GM23338 (cell line): ENCODE data around the gene CXCL9. TPM values are rescaled to one million over a fixed set of nuclear protein-coding genes. Genes with fewer than 3 reads are reported as not detected.

ENCODE experiments used
- ATAC-seq: fragments of 200-7000 bp; cut with Tn5 transposase; 3 replicates; pipeline ENCODE4 v1.9.1; 2020
- DNase-seq: peaks from one replicate; pipeline ENCODE4 v3.0.0-alpha.2; 2015; ENCODE audit warnings: low spot score
- H2AFZ ChIP-seq: fragments of 200-600 bp; sonication (generic); 2 replicates; pipeline ENCODE4 v1.8.0; 2016; ENCODE audit warnings: antibody characterized with exemption, mild to moderate bottlenecking, moderate library complexity
- H3F3A ChIP-seq: fragments of 200-600 bp; sonication (generic); replicated peaks from 2 replicates; pipeline ENCODE4 v1.8.0; 2017; ENCODE audit warnings: antibody characterized with exemption, mixed run types, low read depth
- H3K27ac ChIP-seq: fragments of 200-600 bp; sonication (generic); 2 replicates; pipeline ENCODE4 v1.6.1; 2016; ENCODE audit warnings: low read depth
- H3K27me3 ChIP-seq: fragments of 200-600 bp; sonication (generic); 2 replicates; pipeline ENCODE4 v1.8.0; 2016; ENCODE audit warnings: mild to moderate bottlenecking, mixed run types, moderate library complexity; ENCODE audit not compliant: insufficient read depth
- H3K36me3 ChIP-seq: fragments of 200-600 bp; sonication (generic); 2 replicates; pipeline ENCODE4 v1.8.0; 2016; ENCODE audit warnings: mild to moderate bottlenecking; ENCODE audit not compliant: insufficient read depth
- H3K4me1 ChIP-seq: fragments of 200-600 bp; sonication (generic); 2 replicates; pipeline ENCODE4 v1.8.0; 2016; ENCODE audit warnings: mild to moderate bottlenecking, moderate library complexity; ENCODE audit not compliant: insufficient read depth
- H3K4me2 ChIP-seq: fragments of 200-600 bp; sonication (generic); 2 replicates; pipeline ENCODE4 v1.7.1; 2017; ENCODE audit warnings: mixed run types
- H3K4me3 ChIP-seq: fragments of 200-600 bp; sonication (generic); 2 replicates; pipeline ENCODE4 v1.6.1; 2016; ENCODE audit warnings: mixed run types
- H3K79me2 ChIP-seq: fragments of 200-600 bp; sonication (generic); replicated peaks from 2 replicates; pipeline ENCODE4 v1.8.0; 2017; ENCODE audit warnings: mild to moderate bottlenecking; ENCODE audit not compliant: insufficient read depth
- H3K9me2 ChIP-seq: fragments of 200-600 bp; sonication (generic); 2 replicates; pipeline ENCODE4 v1.8.0; 2017; ENCODE audit not compliant: insufficient read depth
- H4K20me1 ChIP-seq: fragments of 200-600 bp; sonication (generic); replicated peaks from 2 replicates; pipeline ENCODE4 v1.8.0; 2017; ENCODE audit warnings: mild to moderate bottlenecking; ENCODE audit not compliant: insufficient read depth
- H3K27ac Mint-ChIP-seq: 2 replicates; pipeline ENCODE4 v1.8.0; 2020; ENCODE audit warnings: inconsistent platforms, mild to moderate bottlenecking, moderate library complexity, mixed read lengths
- H3K27me3 Mint-ChIP-seq: 3 replicates; pipeline ENCODE4 v1.8.0; 2022; ENCODE audit warnings: low read depth, mild to moderate bottlenecking, moderate library complexity, mixed read lengths, inconsistent platforms; ENCODE audit not compliant: insufficient read depth, poor library complexity
- H3K36me3 Mint-ChIP-seq: 3 replicates; pipeline ENCODE4 v1.8.0; 2021; ENCODE audit warnings: low read depth, mild to moderate bottlenecking, inconsistent platforms, moderate library complexity, mixed read lengths
- H3K4me1 Mint-ChIP-seq: 3 replicates; pipeline ENCODE4 v1.8.0; 2020; ENCODE audit warnings: mild to moderate bottlenecking, inconsistent platforms, mixed read lengths
- H3K4me3 Mint-ChIP-seq: 3 replicates; pipeline ENCODE4 v1.8.0; 2021; ENCODE audit warnings: moderate library complexity, mild to moderate bottlenecking, inconsistent platforms, mixed read lengths
- H3K9me3 Mint-ChIP-seq: 3 replicates; pipeline ENCODE4 v1.8.0; 2020; ENCODE audit warnings: moderate library complexity, mild to moderate bottlenecking, inconsistent platforms, mixed read lengths
- CREB1 ChIP-seq: fragments of 250-450 bp; sonication (Bioruptor Pico); IDR thresholded peaks from 2 replicates; pipeline ENCODE4 v1.5.0; 2020; ENCODE audit warnings: low read depth, mild to moderate bottlenecking, moderate library complexity
- EZH2 ChIP-seq: fragments of 200-600 bp; sonication (generic); IDR thresholded peaks from one replicate; pipeline ENCODE4 v1.8.0; 2017; ENCODE audit warnings: antibody characterized with exemption, mild to moderate bottlenecking, low read depth; ENCODE audit not compliant: unreplicated experiment
- EZH2phosphoT487 ChIP-seq: fragments of 200-600 bp; sonication (generic); IDR thresholded peaks from one replicate; pipeline ENCODE4 v1.8.1; 2018; ENCODE audit warnings: antibody characterized with exemption; ENCODE audit not compliant: unreplicated experiment
- JUNB ChIP-seq: IDR thresholded peaks from one replicate; pipeline ENCODE4 v1.6.1; 2016; ENCODE audit warnings: antibody characterized with exemption; ENCODE audit not compliant: unreplicated experiment
- NANOG ChIP-seq: IDR thresholded peaks from 2 replicates; pipeline ENCODE4 v1.6.1; 2016; ENCODE audit warnings: antibody characterized with exemption, borderline replicate concordance
- POLR2AphosphoS5 ChIP-seq: IDR thresholded peaks from 2 replicates; pipeline ENCODE4 v1.6.1; 2016; ENCODE audit warnings: antibody characterized with exemption, low read depth
- REST ChIP-seq: IDR thresholded peaks from one replicate; pipeline ENCODE4 v1.6.1; 2018; ENCODE audit warnings: antibody characterized with exemption; ENCODE audit not compliant: unreplicated experiment
- STAT1 ChIP-seq: IDR thresholded peaks from one replicate; pipeline ENCODE4 v1.6.1; 2016; ENCODE audit warnings: antibody characterized with exemption; ENCODE audit not compliant: unreplicated experiment
- ZNF114 ChIP-seq: fragments of 250-450 bp; sonication (Bioruptor Pico); IDR thresholded peaks from 2 replicates; pipeline ENCODE4 v1.5.0; 2020; ENCODE audit warnings: mild to moderate bottlenecking, moderate library complexity
- ZNF331 ChIP-seq: fragments of 250-450 bp; sonication (Bioruptor Pico); IDR thresholded peaks from 2 replicates; pipeline ENCODE4 v1.5.0; 2020; ENCODE audit warnings: low read depth, mild to moderate bottlenecking, moderate library complexity
- polyA plus RNA-seq: library from polyadenylated mRNA; unstranded; fragments of >200 nt; fragmentation: Nextera tagmentation; extraction: Ambion mirVana; gene quantifications from 2 replicates; pipeline ENCODE4 v1.2.1, GENCODE V29; 2016
- total RNA-seq: library from RNA; depleted of rRNA; stranded (reverse); fragments of >200 nt; shearing (Covaris generic); gene quantifications from 2 replicates; pipeline ENCODE4 v1.2.3, GENCODE V29; 2014
- TF ChIP-seq, protein P1 (sequence below): IDR thresholded peaks from 2 replicates; pipeline ENCODE4 v1.6.1; 2016; ENCODE audit warnings: antibody characterized with exemption
- TF ChIP-seq, protein P2 (sequence below), 2 experiments: fragments of 200-600 bp in 1 of 2; sonication (generic) in 1 of 2; conservative IDR thresholded peaks; 2 replicates each; pipeline versions ENCODE4 v1.5.1 to v1.6.1; 2016 to 2017; ENCODE audit warnings: antibody characterized with exemption in 2 of 2, low read depth in 2 of 2, mild to moderate bottlenecking in 2 of 2, moderate library complexity in 1 of 2
- TF ChIP-seq, protein P3 (sequence below): fragments of 250-450 bp; sonication (Bioruptor Pico); IDR thresholded peaks from 2 replicates; pipeline ENCODE4 v1.5.0; 2020; ENCODE audit warnings: mild to moderate bottlenecking, moderate library complexity

The CXCL9 gene
- total and polyA plus RNA-seq, 2 experiments from 2014 or later = not detected

- Histone ChIP-seq H3K4me3 (no peak overlapping the region), H3K4me2 (0 out of 2 replicates have a peak overlapping the region, but pooled peaks have one; percentile 31), H3K4me1 (peaks cover 14% of the 10 kb centered on the region), H3K36me3 (no peaks in the 10 kb centered on the region), H3F3A (no peaks in the 10 kb centered on the region), H2AFZ (peak overlapping the region; percentile 76), H3K9me2 (no peaks in the 10 kb centered on the region), H3K27me3 (no peaks in the 10 kb centered on the region), H3K79me2 (no peaks in the 10 kb centered on the region), H4K20me1 (no peaks in the 10 kb centered on the region), H3K27ac (0 out of 2 replicates have a peak overlapping the region, but pooled peaks have one; percentile 1)
- ATAC-seq (peak; percentile 38), DNase-seq (no peak)
- peaks cover 20% of the 10 kb centered on the region for H3K4me1 Mint-ChIP-seq
- TF ChIP-seq, protein P1, sequence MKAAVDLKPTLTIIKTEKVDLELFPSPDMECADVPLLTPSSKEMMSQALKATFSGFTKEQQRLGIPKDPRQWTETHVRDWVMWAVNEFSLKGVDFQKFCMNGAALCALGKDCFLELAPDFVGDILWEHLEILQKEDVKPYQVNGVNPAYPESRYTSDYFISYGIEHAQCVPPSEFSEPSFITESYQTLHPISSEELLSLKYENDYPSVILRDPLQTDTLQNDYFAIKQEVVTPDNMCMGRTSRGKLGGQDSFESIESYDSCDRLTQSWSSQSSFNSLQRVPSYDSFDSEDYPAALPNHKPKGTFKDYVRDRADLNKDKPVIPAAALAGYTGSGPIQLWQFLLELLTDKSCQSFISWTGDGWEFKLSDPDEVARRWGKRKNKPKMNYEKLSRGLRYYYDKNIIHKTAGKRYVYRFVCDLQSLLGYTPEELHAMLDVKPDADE = no peak
- no peak for TF ChIP-seq NANOG
- no peak for TF ChIP-seq REST
- TF ChIP-seq JUNB = no peak
- TF ChIP-seq ZNF331 (CRISPR knock-in tag) = no peak
- TF ChIP-seq, protein P2, sequence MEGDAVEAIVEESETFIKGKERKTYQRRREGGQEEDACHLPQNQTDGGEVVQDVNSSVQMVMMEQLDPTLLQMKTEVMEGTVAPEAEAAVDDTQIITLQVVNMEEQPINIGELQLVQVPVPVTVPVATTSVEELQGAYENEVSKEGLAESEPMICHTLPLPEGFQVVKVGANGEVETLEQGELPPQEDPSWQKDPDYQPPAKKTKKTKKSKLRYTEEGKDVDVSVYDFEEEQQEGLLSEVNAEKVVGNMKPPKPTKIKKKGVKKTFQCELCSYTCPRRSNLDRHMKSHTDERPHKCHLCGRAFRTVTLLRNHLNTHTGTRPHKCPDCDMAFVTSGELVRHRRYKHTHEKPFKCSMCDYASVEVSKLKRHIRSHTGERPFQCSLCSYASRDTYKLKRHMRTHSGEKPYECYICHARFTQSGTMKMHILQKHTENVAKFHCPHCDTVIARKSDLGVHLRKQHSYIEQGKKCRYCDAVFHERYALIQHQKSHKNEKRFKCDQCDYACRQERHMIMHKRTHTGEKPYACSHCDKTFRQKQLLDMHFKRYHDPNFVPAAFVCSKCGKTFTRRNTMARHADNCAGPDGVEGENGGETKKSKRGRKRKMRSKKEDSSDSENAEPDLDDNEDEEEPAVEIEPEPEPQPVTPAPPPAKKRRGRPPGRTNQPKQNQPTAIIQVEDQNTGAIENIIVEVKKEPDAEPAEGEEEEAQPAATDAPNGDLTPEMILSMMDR (conservative IDR thresholded peaks at IDR 0.05; ENCODE audit: low read depth in 2 of 2) = no peak
- no peak for TF ChIP-seq POLR2AphosphoS5
- TF ChIP-seq, protein P3, sequence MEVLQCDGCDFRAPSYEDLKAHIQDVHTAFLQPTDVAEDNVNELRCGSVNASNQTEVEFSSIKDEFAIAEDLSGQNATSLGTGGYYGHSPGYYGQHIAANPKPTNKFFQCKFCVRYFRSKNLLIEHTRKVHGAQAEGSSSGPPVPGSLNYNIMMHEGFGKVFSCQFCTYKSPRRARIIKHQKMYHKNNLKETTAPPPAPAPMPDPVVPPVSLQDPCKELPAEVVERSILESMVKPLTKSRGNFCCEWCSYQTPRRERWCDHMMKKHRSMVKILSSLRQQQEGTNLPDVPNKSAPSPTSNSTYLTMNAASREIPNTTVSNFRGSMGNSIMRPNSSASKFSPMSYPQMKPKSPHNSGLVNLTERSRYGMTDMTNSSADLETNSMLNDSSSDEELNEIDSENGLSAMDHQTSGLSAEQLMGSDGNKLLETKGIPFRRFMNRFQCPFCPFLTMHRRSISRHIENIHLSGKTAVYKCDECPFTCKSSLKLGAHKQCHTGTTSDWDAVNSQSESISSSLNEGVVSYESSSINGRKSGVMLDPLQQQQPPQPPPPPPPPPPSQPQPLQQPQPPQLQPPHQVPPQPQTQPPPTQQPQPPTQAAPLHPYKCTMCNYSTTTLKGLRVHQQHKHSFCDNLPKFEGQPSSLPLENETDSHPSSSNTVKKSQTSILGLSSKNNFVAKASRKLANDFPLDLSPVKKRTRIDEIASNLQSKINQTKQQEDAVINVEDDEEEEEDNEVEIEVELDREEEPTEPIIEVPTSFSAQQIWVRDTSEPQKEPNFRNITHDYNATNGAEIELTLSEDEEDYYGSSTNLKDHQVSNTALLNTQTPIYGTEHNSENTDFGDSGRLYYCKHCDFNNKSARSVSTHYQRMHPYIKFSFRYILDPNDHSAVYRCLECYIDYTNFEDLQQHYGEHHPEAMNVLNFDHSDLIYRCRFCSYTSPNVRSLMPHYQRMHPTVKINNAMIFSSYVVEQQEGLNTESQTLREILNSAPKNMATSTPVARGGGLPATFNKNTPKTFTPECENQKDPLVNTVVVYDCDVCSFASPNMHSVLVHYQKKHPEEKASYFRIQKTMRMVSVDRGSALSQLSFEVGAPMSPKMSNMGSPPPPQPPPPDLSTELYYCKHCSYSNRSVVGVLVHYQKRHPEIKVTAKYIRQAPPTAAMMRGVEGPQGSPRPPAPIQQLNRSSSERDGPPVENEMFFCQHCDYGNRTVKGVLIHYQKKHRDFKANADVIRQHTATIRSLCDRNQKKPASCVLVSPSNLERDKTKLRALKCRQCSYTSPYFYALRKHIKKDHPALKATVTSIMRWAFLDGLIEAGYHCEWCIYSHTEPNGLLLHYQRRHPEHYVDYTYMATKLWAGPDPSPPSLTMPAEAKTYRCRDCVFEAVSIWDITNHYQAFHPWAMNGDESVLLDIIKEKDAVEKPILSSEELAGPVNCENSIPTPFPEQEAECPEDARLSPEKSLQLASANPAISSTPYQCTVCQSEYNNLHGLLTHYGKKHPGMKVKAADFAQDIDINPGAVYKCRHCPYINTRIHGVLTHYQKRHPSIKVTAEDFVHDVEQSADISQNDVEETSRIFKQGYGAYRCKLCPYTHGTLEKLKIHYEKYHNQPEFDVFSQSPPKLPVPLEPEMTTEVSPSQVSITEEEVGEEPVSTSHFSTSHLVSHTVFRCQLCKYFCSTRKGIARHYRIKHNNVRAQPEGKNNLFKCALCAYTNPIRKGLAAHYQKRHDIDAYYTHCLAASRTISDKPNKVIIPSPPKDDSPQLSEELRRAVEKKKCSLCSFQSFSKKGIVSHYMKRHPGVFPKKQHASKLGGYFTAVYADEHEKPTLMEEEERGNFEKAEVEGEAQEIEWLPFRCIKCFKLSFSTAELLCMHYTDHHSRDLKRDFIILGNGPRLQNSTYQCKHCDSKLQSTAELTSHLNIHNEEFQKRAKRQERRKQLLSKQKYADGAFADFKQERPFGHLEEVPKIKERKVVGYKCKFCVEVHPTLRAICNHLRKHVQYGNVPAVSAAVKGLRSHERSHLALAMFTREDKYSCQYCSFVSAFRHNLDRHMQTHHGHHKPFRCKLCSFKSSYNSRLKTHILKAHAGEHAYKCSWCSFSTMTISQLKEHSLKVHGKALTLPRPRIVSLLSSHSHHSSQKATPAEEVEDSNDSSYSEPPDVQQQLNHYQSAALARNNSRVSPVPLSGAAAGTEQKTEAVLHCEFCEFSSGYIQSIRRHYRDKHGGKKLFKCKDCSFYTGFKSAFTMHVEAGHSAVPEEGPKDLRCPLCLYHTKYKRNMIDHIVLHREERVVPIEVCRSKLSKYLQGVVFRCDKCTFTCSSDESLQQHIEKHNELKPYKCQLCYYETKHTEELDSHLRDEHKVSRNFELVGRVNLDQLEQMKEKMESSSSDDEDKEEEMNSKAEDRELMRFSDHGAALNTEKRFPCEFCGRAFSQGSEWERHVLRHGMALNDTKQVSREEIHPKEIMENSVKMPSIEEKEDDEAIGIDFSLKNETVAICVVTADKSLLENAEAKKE = no peak
- no peak for TF ChIP-seq CREB1 (CRISPR knock-in tag)
- no peak for TF ChIP-seq EZH2
- TF ChIP-seq ZNF114 (CRISPR knock-in tag) = no peak
- TF ChIP-seq STAT1 = no peak
- no peak for TF ChIP-seq EZH2phosphoT487
- H3K4me3 Mint-ChIP-seq = no peak overlapping the region; the same call in 2 of the 3 replicates
- no peaks in the 10 kb centered on the region for H3K36me3 Mint-ChIP-seq
- no peaks in the 10 kb centered on the region for H3K9me3 Mint-ChIP-seq
- H3K27me3 Mint-ChIP-seq = peaks cover 9% of the 10 kb centered on the region
- peak overlapping the region; percentile 34; the same call in 1 of the 2 replicates for H3K27ac Mint-ChIP-seq
These were observed 3.8 kb upstream of the CXCL9 start for GRCh38 chr4:76011018-76011670.
